Measurements from ENCODE around the gene SRP72. TPM values are rescaled to one million over a fixed set of nuclear protein-coding genes. Genes with fewer than 3 reads are reported as not detected.
A peak's percentile ranks its signal among the peaks of the same experiment; 100 is the strongest.

The SRP72 gene
- total and polyA plus RNA-seq, 2 donors from 2014 or later, result 23.1 to 90.8 TPM

DNA sequence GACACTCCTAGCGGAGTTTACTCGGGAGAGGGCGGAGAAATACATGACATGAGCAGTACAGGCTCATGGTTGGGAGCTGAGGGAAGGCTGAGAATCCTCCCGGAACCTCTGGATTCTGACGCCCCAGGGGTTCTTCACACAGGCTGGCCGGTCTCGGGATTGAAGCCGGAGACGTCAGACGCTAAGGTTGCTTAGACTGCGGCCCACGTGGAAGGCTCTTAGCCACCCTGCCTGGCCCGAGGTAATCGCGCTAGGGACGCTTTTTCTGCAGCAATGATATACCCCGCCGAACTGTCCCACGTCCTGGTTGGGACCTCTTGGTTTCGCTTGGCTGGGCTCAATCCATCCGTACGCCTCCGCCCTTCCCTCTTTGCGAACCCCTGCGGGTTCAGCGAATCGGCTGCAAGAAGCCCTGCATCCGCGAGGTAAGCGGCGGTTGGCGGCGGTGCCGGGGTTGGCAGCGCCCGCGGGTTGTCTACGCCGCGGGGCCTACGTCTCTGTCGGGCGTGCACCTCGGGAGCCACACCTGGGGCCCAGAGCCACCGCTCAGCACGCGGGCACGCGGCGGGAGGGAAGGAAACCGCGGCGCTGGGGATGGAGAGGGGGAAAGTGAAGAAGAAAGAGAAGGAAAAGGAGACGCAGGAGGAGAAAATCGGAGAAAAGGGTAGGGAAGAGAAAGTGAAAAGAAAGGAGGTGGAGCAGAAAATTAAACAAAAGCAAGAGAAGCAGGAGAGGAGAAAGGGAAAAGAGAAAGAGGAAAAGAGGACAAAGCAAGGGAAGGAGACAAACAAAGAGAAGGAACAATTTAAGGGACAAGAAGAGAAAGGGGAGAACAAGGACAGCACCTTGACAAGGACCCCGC lies 38.1 kb downstream of the SRP72 start, which contains the start of gene ARL9:
TSS of gene ARL9 (plus strand) at position 523 of the 862 bp plus-strand sequence. CDS start at position 595, 72 bp downstream.
- Histone ChIP-seq H3K4me1 (ENCODE audit: control insufficient read depth in 2 of 3, insufficient read depth in 2 of 3, low read depth in 1 of 3, low read length in 3 of 3) (peaks cover 0 to 5% (median 0%) of the 10 kb centered on the region in 3 donors), H3K36me3 (ENCODE audit: control insufficient read depth in 2 of 3, insufficient read depth in 3 of 3, low read length in 3 of 3) (peaks cover 0 to 2% (median under 1%) of the 10 kb centered on the region in 3 donors), H3K9me3 (ENCODE audit: control insufficient read depth in 2 of 3, insufficient read depth in 1 of 3, low read length in 3 of 3) (no peaks in the 10 kb centered on the region), H3K27me3 (ENCODE audit: control insufficient read depth, insufficient read depth, low read length) (no peaks in the 10 kb centered on the region), H3K27ac (ENCODE audit: low read depth in 2 of 2, low read length in 2 of 2) (no peak within 1 kb of the TSS), H3K4me3 (ENCODE audit: low read length in 3 of 3) (peak within 1 kb of the TSS; percentile 47 to 68 (median 61)), H3K9ac (ENCODE audit: low read length in 3 of 3) (peak within 1 kb of the TSS in 2 of 3 donors; percentile 39 to 61)
- peak; percentile 64 to 78 (median 70) for DNase-seq
- TF ChIP-seq, protein P1, sequence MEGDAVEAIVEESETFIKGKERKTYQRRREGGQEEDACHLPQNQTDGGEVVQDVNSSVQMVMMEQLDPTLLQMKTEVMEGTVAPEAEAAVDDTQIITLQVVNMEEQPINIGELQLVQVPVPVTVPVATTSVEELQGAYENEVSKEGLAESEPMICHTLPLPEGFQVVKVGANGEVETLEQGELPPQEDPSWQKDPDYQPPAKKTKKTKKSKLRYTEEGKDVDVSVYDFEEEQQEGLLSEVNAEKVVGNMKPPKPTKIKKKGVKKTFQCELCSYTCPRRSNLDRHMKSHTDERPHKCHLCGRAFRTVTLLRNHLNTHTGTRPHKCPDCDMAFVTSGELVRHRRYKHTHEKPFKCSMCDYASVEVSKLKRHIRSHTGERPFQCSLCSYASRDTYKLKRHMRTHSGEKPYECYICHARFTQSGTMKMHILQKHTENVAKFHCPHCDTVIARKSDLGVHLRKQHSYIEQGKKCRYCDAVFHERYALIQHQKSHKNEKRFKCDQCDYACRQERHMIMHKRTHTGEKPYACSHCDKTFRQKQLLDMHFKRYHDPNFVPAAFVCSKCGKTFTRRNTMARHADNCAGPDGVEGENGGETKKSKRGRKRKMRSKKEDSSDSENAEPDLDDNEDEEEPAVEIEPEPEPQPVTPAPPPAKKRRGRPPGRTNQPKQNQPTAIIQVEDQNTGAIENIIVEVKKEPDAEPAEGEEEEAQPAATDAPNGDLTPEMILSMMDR (IDR thresholded peaks at IDR 0.05; ENCODE audit: borderline replicate concordance, extremely low read depth, insufficient read depth), result no peak
- intact Hi-C loops (cut with DNase I), result no loop called here
- no peak for FAIRE-seq

DNA sequence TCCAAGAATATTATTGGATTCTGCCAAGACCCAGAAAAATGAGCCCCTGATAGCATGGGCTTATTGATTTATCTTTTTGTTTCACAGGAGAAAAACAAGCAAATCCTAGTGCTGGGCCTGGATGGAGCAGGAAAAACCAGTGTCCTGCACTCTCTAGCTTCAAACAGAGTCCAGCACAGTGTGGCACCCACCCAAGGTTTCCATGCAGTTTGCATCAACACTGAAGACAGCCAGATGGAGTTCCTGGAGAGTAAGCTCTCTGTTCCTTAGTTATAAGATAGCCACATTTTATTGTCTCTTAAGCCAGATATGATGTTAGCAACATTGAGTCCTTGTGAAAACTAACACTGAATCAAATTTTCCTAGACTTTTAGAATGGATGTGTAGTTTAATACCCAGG lies 43.7 kb downstream of the SRP72 start:
- Histone ChIP-seq H3K4me1 (ENCODE audit: control insufficient read depth in 2 of 3, insufficient read depth in 2 of 3, low read depth in 1 of 3, low read length in 3 of 3) (peaks cover 0 to 4% (median 0%) of the 10 kb centered on the region in 3 donors), H3K36me3 (ENCODE audit: control insufficient read depth in 2 of 3, insufficient read depth in 3 of 3, low read length in 3 of 3) (no peaks in the 10 kb centered on the region), H3K9ac (ENCODE audit: low read length in 3 of 3) (no peak overlapping the region), H3K4me3 (ENCODE audit: low read length in 3 of 3) (no peak overlapping the region), H3K9me3 (ENCODE audit: control insufficient read depth in 2 of 3, insufficient read depth in 1 of 3, low read length in 3 of 3) (no peaks in the 10 kb centered on the region), H3K27me3 (ENCODE audit: control insufficient read depth, insufficient read depth, low read length) (no peaks in the 10 kb centered on the region), H3K27ac (ENCODE audit: low read depth in 2 of 2, low read length in 2 of 2) (no peak overlapping the region)
- no peak for FAIRE-seq
- intact Hi-C loops (cut with DNase I), result no loop called here
- DNase-seq, result peak in 1 of 5 donors; percentile 42
- TF ChIP-seq, protein P1 (IDR thresholded peaks at IDR 0.05; ENCODE audit: borderline replicate concordance, extremely low read depth, insufficient read depth), result no peak

DNA sequence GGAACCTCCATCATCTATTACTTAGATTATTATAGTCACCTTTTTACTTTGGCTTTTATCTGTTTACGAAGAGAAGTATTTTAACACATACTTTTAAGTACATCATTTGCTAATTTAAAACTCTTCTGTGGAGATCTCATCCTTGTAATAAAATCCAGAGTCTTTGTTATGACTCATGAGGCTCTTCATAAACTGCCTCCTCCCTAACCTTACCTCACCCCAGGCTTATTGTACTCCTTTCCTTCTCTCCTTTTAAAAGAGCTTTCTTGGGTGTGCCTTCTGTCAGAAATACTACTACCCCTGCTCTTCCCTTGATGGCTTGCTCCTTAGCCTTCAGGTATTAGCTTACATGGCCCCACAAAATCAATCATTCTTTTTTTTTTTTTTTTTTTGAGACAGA lies 44.7 kb downstream of the SRP72 start:
- no peaks in the 10 kb centered on the region for H3K9me3 ChIP-seq (ENCODE audit: control insufficient read depth in 2 of 3, insufficient read depth in 1 of 3, low read length in 3 of 3)
- no peaks in the 10 kb centered on the region for H3K36me3 ChIP-seq (ENCODE audit: control insufficient read depth in 2 of 3, insufficient read depth in 3 of 3, low read length in 3 of 3)
- no peak overlapping the region for H3K27ac ChIP-seq (ENCODE audit: low read depth in 2 of 2, low read length in 2 of 2)
- H3K27me3 ChIP-seq (ENCODE audit: control insufficient read depth, insufficient read depth, low read length), result no peaks in the 10 kb centered on the region
- FAIRE-seq, result no peak
- DNase-seq, result no peak
- H3K9ac ChIP-seq (ENCODE audit: low read length in 3 of 3), result no peak overlapping the region
- intact Hi-C loops (cut with DNase I), result no loop called here
- TF ChIP-seq, protein P1 (IDR thresholded peaks at IDR 0.05; ENCODE audit: borderline replicate concordance, extremely low read depth, insufficient read depth), result no peak
- no peaks in the 10 kb centered on the region for H3K4me1 ChIP-seq (ENCODE audit: control insufficient read depth in 2 of 3, insufficient read depth in 2 of 3, low read depth in 1 of 3, low read length in 3 of 3)
- no peak overlapping the region for H3K4me3 ChIP-seq (ENCODE audit: low read length in 3 of 3)
